ENCODE measurements around the gene CLTCL1. TPM values are rescaled to one million over a fixed set of nuclear protein-coding genes. Genes with fewer than 3 reads are reported as not detected.

The CLTCL1 gene
- total and polyA plus RNA-seq, 9 of the 15 experiments (the other 6 are each of a cell fraction or from before 2014, with no cell fraction given), result 1.1 to 11.7 (median 5.0) TPM

- Histone ChIP-seq H3K4me2 (ENCODE audit: insufficient read depth, low read length) (no peak overlapping the region), H3K9me3 (replicated peaks; ENCODE audit: control insufficient read depth, insufficient read depth, low read depth, low read length) (peaks cover 5% of the 10 kb centered on the region), H3K36me3 (ENCODE audit: control insufficient read depth, insufficient read depth, low read length) (no peaks in the 10 kb centered on the region), H3K27ac (ENCODE audit: extremely low read depth, low read depth, low read length) (no peak overlapping the region), H3K9ac (ENCODE audit: insufficient read depth in 1 of 2, low read depth in 2 of 2, low read length in 2 of 2) (peak overlapping the region in 1 of 2 experiments; percentile 15; a peak in 1 of 4 replicates), H3K4me1 (replicated peaks in 1 of 2; ENCODE audit: control insufficient read depth in 2 of 2, insufficient read depth in 2 of 2, low read length in 2 of 2) (peaks cover 3 to 7% of the 10 kb centered on the region in 2 experiments; a peak in 4 of 5 replicates), H3K27me3 (ENCODE audit: control insufficient read depth in 2 of 2, insufficient read depth in 2 of 2, low read length in 2 of 2) (peaks cover 66 to 82% of the 10 kb centered on the region in 2 experiments), H2AFZ (ENCODE audit: low read depth, low read length) (no peak overlapping the region), H3K79me2 (ENCODE audit: control insufficient read depth, insufficient read depth, low read length) (no peaks in the 10 kb centered on the region), H3K9me1 (ENCODE audit: control insufficient read depth, insufficient read depth, low read length) (no peaks in the 10 kb centered on the region), H4K20me1 (replicated peaks; ENCODE audit: control insufficient read depth, insufficient read depth, low read length) (no peaks in the 10 kb centered on the region; the same call in 1 of the 2 replicates), H3K4me3 (no peak overlapping the region)
- ChIA-PET CTCF (ENCODE audit: low intra/inter-chr PET ratio) (no interaction called here), POLR2A (interaction anchor here (0.7 to 10.0 kb wide), 7 partner anchors 9 to 72 kb away, joined by 3 to 191 read pairs (median 5); partner anchors contain the start of gene SLC25A1)
- WGBS (ENCODE audit: insufficient coverage, low coverage, missing lambda C conversion rate), result 17% methylated on average over 23 of the region's 23 CpGs
- in situ Hi-C loops (cut with MboI) (no loop called here), intact Hi-C loops (cut with micrococcal nuclease) (loop anchor here (2.0 kb wide), 1 partner anchor 51 kb away; the partner anchor contains the start of gene ESS2)
- no peak for FAIRE-seq
- peak; percentile 61 to 76 (median 74) for DNase-seq (ENCODE audit: extremely low read depth in 1 of 4, low spot score in 3 of 4)
- peak; percentile 22 for ATAC-seq
- BruUV-seq (replicated peaks), result no TSS peak
- TF ChIP-seq TGIF2 (CRISPR knock-in tag; IDR thresholded peaks at IDR 0.05) (no peak), ATF3 (IDR thresholded peaks at IDR 0.05) (no peak), ATF3 (CRISPR knock-in tag; conservative IDR thresholded peaks at IDR 0.05) (0 out of 2 replicates have a peak, but pooled peaks have one; percentile 25), ZNF12 (CRISPR knock-in tag; IDR thresholded peaks at IDR 0.05) (peak; percentile 78; the same call in 1 of the 2 replicates), SAFB (IDR thresholded peaks at IDR 0.05; ENCODE audit: borderline replicate concordance, low read depth, low read length) (no peak), ZNF274 (IDR thresholded peaks at IDR 0.05; ENCODE audit: borderline replicate concordance, low read depth, low read length) (no peak), ZNF165 (CRISPR knock-in tag; IDR thresholded peaks at IDR 0.05; ENCODE audit: borderline replicate concordance) (no peak), ELK1 (CRISPR knock-in tag; IDR thresholded peaks at IDR 0.05) (0 out of 2 replicates have a peak, but pooled peaks have one; percentile 25), PRDM10 (IDR thresholded peaks at IDR 0.05; ENCODE audit: partially characterized antibody) (peak; percentile 49), ZNF639 (CRISPR knock-in tag; conservative IDR thresholded peaks at IDR 0.05 in 1 of 2, IDR thresholded peaks at IDR 0.05 in 1 of 2) (0 out of 4 replicates have a peak, but pooled peaks of 1 of the 2 experiments have one; percentile 74), SIRT6 (IDR thresholded peaks at IDR 0.05; ENCODE audit: low read depth, low read length) (no peak)
Observed at GRCh38 chr22:19195796-19196731, 95.5 kb downstream of the CLTCL1 start.
